Stimulated activated CD8-positive, alpha-beta memory T cell treated with anti-CD3 and anti-CD28 coated beads, Interleukin-12 subunit alpha, Interleukin-12 subunit beta, amount 100 ng/mL, for 24 hours (primary cell): ENCODE data around the gene ANKRD44.

ENCODE experiments used
- DNase-seq: peaks from one replicate; pipeline ENCODE4 v3.0.0-alpha.2; 2020; ENCODE audit errors: extremely low read depth

Gene ANKRD44

DNA sequence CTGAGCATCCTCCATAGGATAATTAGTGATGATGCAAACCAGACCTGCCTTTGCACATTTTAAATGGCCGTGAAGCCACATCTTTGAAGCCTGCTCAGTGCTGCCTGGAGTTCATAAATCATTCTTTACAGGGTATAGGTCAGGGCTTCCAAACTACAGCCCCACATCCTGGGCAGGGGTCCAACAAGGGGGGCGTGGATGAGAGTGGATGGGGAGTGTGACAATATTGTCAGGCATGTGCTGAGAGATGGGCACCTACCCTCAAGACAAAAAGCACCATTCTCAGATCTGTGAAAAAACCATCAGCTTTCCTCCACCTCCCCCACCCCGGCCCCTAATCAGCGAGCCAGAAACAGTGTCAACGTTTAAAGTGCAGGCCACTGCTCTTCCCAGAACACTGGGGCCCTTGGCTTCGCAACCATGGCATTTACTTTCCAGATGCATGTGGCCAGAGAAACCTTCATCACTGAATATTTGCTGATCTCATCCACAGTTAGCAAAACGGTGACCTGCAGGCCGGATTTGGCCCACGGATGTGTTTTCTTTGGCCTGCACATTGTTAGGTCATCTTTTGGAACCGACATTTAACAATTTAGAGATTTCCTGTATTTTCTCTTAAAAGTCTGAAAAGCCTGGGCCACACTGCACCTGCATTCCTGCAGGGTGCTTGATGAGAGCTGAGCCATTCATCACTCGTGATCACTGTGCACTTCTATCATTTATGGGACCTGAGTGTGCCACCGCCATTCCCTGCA, 130.7 kb downstream of the ANKRD44 start:
- DNase-seq: no peak

DNA sequence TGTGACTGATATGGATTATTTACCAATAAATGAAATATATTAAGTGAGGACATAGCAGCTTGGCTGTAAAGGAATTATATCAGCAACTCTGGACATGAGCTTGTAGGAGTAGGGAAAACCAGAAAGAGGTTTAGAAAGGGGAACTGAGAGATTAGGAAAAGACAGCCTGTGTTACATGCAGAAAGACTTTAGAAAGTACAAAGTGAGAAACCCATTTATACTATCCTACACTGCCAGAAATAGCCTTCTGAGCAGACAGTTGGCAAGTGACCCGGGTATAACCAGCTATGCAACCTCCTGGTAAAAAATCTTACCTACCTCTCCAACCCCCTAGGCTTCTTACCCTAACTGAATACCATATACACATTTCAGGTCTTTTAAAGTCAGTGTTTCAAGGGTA, 134.1 kb downstream of the ANKRD44 start:
- DNase-seq: no peak

DNA sequence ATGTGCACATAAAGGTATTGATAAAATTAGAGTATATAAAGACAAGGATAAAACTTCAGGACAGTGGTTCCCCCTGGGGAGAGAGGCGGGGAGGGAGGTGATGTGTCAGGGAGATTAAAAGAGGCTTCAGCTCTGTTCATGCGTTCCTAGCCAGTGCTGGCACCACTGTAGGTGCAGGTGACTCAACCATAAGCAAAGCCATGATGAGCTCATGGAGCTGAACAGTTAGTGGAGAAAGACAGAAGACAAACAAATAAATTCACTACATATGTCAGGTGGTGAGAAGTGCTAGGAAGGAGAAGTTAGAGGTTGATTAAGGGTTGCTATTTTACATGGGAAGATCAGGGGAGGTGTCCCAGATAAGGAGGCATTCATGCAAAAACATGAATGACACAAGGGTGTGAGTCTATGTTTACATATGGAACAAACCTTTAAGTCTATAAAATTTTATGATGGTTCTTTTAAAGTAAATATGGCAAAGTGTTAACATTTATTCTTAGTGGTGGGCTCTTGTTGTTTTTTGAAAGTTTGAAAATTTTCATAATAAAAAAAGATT, 136.0 kb downstream of the ANKRD44 start:
- no peak for DNase-seq

DNA sequence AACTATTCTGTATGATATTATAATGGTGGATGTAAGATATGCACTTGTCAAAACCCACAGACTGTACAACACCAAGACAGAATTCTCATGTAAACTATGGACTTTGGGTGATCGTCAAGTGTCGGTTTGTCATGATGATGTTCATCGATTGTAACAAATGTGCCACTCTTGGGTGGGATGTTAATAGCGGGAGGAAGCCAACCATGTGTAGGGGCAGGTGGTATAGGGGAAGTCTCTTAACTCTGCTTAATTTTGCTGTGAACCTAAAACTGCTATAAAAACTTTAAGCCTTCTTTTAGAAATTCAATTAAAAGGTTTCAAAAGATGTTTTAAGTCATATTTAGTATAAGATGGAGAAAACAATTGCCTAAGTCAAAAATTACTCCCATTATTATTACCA, 139.0 kb downstream of the ANKRD44 start:
- no peak for DNase-seq

DNA sequence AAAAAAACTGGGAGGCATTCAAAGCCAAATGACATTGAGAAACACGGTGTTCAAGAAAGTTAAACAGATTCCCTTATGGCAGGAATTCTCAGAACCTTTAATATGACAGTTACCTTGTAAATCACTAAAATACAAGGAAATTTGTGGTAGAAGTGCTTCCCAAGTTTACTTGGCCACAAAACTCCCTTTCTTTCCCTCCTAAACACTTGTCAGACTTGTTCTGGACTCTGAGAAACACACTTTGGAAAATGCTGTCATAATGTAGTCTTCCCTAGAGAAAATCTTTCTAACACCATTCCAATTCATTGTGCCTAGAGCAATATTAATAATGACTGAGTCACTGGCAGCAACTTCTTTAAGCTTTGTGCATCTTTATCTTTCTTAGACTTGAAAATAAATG, 140.4 kb downstream of the ANKRD44 start:
- no peak for DNase-seq

DNA sequence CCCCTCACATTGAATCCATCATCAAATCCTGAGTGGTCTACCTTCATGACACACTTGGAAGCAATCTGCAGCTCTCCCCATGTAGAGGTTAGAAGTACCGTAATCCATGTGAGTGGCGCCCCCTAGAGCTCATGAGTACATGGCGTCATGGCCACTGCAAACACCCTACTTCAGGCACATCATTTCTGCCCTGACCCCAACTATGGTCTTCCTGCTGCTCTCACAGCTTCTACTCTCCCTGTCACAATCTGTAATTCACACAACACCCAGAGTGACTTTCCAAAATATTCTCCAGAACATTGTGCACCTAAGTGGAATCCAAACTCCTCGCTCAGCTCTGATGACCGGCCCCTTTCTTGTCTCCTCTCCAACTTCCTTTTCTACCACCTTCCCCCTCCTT, 141.9 kb downstream of the ANKRD44 start:
- peak; percentile 49 for DNase-seq

DNA sequence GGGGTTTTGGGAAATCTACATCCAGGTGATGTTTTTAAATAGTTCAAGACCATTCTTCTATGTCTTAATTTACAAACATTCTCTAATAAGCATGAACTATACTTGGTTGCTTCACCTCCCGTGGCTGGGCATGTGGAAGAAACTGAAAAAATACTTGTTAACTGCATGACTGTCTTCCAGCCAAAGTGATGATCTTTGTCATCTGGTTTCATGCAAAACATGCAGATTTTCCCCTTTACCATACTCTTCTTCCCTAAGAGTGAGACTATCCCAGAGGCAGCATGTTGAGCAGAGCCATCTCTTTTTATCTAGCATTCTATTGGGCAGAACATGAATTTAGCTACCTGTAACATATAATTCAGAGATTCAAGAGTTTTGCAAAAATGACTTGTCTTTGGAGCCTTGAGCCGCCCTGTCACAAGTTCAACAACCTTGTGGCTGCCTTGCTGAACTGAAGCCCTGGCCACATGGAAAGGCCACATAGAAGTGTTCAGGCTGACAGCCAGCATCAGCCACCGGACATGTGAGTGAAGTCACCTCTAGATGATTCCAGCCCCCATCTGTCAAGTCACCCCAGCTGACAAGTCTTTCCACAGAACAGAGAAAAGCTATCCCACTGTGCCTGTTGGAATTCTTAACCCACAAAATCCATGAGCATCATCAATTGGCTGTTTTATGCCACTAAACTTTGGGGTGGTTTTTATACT, 142.8 kb downstream of the ANKRD44 start:
- no peak for DNase-seq

DNA sequence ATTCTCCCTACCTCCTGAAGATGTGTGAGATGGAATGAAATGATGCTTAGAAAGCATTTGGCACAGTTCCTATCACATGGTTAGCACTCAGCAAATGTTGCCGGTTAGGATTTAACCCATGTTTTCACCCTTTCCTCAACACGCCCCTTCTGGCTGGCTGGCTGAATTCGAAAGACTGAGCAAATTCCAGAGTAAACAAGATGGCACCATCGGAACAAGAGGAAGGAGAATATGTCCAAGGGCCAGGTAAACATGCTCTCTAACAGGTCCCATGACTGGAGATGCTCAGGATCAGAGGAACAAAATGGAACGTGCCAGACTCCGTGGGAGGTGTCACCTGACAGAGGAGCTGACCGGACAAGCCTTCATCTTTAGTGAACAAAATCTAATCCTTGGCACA, 145.6 kb downstream of the ANKRD44 start:
- no peak for DNase-seq

DNA sequence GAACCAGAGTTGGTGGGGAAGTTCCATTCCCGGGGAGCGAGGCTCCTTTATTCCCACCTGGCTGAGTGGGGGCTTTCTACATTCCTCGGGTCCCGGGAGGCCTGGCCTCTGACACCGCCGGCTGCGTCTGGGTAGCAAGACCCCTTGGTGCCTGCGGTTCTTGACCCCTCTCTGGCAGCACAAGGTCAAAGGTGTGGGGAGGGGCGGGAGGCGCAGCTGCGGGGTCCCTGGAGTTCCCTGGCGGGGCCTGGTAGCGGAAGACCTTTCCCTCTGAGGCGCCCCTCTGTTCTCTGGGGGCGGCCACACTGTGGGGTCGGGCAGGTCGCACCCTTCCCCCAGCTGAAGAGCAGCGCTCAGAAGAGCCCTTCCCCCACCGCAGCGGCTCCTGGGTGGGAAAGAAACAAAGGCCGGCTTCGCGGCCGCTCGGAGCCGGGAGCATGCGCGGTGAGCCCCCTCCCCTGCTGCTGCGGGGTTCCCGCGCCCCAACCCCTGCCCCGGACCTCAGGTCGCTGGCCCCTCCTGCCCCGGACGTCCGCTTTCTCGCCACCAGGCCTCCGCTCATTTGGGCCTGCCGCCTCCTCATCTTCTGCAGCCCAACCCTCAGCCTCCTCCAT, 146.3 kb downstream of the ANKRD44 start:
- DNase-seq: no peak

DNA sequence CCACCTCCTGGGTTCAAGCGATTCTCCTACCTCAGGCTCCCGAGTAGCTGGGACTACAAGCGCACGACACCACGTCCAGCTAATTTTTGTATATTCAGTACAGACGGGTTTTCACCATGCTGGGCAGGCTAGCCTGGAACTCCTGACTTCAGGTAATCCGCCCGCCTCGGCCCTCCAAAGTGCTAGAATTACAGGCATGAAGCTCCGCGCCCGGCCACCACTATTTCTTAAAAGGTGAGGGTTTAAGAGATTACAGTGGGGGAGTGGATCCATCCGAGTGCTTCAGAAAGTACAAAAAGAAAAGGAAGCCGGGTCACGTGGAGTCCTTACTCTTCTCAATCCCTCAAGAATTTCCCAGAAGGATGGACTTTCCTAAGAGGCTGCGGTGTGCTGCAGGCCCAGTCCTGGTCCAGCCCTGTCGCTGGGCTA, 146.9 kb downstream of the ANKRD44 start:
- DNase-seq: no peak

DNA sequence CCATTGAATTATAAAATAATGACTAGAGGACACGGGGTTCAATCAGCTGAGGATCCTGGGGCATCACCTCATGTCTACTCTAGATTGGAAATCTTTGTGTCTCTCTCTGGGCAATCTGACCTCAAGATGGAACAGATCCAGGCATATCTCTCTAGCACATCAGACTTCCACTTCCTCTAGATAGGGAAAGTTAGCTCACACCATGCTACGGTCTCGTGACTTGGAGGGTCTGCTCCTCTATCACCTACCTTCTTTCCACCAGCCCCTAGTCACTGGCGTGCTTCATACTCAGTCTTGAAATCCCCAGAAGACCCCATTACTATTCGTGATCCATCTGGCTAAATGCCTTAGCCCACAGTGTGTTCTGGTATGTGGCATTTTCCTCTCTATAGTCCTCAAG, 148.8 kb downstream of the ANKRD44 start:
- DNase-seq: no peak

DNA sequence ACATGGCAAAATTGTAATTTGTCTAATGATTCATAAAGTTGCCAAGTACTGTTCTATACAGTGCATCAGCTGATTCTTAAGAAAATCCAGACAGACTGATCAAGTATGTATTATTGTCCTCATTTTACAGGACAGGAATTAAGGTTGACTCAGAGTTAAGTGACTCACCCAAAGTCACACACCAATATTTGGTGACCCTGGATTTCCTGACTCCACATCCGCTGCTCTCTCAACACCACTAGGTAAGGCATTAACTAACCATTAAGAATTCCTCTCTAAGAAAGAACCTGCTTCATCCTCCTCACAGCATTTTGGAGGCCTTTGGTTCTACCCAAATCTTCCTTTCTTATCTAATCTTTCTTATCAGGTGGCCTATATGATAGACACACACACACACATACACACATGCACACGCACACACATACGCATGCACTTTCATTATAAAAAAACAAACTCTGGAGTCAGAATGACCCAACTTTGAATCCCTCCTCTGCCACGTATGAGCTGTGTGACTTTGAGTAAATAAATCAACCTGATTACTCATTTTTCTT, 150.8 kb downstream of the ANKRD44 start:
- DNase-seq: no peak

DNA sequence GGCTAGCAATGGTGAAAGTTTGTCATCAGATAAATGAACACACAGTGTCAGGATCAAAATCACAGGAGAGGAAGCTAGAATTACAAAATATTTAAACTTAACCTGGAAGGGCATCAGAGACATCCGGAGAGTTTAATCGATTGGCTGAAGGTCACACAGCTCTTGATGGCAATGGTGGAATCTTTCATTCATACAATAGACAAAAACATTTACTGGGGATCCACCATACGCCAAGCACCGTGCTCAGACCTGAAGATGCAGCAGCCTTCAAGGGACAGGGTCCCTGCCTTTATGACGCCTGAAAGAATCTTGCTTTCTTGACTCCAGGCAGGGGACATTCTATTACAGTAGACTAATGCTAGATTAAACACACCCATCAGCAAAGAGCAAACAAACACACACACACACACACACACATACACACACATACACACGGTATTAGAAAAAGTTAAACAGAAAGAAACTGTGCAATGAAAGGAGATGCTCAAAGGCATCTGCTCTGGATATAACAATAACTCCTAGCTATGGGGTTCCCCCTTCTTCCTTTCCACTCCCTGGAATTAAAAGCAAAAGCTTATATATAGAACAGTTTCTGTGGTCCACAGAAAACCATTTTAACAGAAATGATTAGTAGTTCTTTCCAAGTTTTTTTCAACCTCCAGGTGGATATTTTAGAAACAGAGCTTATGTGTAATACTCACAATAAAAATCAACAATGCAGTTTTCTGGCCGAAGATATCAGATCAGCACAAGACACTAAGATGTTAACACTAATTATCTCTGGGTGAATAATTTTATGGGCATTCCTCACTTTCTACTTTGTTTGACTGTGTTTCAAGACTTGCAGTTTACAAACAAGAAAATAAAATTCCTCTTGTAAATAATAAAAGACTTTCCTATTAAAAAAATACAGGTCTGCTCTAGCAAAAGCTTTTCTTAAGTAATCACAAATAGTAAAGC, 151.7 kb downstream of the ANKRD44 start:
- no peak for DNase-seq

DNA sequence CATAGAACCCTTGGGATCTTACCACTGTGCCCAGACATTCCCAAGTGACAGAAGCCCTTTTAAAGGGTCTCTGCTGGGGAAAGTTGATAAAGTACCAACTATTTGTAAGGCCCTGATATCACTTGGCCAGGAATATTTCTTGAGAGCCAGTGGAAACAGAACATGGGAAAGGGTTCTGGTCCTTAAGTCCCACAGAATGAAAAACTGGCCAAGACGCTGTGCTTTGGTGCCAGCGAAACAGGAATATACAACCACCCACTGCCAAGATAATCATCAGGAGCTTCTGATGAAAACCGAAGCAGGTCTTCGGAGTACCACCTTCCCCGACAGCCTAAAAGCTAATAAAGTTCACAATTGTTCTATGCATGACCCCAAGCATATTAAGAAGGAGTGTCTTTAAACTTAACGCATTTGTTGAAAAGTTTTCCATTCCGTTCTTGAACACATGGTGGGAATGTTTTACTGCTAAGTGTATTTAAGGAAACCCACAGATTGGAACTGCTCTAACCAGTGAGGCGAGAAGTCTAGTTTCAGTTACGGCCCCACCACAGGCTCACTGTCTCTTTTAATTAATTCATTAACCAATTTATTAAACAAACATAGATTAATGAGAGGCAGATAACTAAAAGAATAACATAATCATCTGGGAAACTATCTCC, 152.6 kb downstream of the ANKRD44 start:
- no peak for DNase-seq

DNA sequence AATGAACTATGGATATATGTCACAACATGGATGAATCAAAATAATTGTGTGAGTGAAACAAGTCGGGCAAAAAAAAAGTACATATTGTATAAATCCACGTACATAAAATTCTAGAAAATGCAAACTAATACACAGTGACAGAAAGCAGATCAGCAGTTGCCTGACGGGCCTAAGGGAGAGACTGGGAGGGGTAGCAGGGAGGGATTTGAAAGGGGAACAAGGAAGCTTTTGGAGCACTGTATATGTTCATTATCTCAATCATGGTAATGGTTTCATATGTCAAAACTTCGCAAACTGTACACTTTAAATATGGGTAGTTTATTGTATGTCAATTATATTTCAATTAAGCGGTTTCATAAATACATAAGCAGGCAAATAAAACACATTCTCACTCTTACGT, 153.8 kb downstream of the ANKRD44 start:
- DNase-seq: no peak

DNA sequence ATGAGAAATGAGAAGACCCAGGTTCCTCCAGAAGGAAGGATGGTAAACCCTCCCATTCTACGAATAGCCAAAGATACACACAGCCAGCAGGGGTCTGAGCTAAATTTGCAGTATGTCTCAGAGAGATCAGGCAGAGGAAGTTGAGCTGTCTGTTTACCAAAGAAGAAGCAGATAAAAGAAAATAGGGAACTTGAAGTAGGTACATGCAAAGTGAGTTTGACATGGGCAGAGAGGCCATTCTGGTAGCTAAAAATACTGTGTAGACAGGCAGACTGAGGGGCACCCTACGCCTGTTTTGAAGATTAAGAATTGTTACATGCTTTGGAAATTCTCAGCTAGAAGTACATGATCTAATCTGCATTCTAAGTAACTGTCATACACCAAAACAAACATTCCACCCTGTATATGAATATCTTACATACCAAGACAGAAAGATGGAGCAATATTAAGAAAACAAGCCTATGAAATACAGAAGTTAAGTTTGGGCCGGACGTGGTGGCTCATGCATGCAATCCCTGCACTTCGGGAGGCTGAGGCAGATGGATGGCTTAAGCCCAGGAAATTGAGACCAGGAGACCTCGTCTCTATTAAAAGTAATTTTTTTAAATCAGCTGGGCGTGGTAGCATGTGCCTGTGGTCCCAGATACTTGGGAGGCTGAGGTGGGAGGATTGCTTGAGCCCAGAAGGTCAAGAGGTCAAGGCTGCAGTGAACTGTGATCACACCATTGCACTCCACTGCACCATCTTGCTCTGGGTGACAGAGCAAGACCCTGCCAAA, 157.9 kb downstream of the ANKRD44 start:
- DNase-seq: no peak

DNA sequence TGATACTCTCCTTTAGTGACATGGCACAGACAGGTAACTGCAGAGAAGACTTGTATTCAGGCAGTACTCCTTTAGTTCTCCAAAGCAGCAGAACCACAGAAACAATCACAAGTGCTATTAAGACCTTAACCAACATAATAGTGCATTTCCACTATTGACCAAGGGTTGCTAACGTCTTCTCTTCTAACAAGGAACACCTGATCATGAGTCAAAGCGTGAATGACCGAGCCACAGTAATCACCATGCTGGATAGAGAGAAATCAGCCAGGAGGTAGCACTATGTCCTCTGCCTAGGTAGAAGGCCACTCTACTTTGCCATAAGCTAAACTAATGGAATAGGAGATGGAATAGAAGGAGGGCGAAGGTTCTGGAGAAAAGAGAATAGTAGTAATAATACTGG, 161.0 kb downstream of the ANKRD44 start:
- DNase-seq: no peak

DNA sequence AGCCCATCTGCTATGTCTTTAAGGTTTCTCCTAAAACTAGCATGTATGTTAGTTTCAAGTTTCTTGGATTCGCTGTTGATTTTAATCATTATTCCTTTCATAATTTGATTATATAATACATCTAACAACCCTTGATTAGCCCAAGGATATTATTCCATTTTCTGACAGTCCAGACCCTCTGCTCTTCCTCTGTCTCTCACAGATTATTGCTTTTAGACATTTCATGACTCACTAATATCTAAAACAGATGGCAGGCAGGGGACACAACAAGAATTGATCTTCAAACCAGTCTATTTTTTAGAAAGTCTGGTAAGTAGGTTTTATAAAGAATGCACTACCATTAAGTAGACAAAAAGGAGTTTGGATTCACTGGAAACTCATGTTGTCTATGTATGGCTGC, 162.2 kb downstream of the ANKRD44 start:
- no peak for DNase-seq

DNA sequence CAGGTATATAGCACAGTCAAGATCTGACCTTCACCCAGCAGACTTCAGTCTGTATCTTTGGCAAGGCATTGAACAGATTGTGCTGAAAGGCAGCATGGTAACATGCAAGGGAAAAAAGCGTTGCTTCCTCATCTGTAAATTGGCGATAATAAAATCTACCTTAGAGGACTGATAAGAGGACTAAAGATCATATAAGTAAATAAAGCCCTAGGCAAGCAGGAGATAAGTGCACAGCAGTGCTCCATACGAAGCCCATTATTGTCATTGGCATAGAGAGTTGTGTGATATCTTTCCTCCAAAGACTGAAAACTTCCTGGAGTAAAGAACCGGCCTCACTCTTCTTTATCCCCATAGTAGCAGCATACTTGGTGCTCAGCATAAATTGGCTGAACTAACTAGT, 162.6 kb downstream of the ANKRD44 start:
- DNase-seq: no peak

DNA sequence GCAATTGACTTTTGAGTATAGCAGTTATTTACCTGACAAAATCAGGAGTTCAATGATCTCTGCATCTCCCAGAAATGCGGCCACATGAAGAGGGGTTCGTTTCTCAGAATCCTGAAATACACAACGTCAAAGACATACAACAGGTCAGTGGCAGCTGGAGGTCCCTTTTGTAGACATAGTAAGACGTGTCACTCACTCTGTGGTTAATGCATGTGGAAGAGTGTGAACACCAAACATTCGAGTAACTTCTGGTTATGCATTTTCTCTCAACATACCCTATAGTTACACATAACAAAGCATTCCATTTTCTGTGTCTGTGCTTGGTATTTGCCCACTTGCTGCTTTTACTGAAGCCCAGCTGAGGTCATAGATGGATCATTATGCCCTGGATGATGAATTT, 163.6 kb downstream of the ANKRD44 start:
- no peak for DNase-seq
